Body of pancreas (tissue), 4 donors: ENCODE results near the gene ZNF74.

Experiments
- POLR2A ChIP-seq, 3 donors: fragments of 450-650 bp; IDR thresholded peaks; one replicate each; pipeline ENCODE4 v1.6.1; 2016; ENCODE audit warnings: antibody characterized with exemption in 3 of 3, mild to moderate bottlenecking in 2 of 3
- TF ChIP-seq, protein P1 (sequence below), 7 experiments: fragments of 450-650 bp in 4 of 7; fragments of 200-600 bp in 3 of 7; sonication (generic) in 3 of 7; IDR thresholded peaks; one replicate each; pipeline ENCODE4 v1.5.1; 2016 to 2019; ENCODE audit warnings: antibody characterized with exemption in 7 of 7

DNA sequence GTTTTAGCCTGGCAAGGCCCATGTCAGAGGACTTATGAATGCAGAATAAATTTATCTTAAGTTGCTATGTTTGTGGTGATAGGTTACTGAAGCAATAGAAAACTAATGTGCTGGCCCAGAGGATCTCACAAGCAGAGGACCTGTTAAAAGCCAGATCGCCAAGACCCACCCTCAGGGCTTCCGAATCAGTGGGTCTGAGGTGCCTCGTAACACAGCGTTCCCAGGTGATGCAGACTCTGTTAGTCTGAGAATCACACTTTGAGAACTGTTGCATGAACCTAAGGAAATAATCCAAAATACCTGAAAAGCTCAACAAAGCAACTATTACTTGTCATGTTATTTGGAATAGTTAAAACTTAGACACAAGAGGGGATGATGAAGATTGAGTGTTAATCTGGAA is 50.4 kb downstream of the ZNF74 start:
- TF ChIP-seq, protein P1, sequence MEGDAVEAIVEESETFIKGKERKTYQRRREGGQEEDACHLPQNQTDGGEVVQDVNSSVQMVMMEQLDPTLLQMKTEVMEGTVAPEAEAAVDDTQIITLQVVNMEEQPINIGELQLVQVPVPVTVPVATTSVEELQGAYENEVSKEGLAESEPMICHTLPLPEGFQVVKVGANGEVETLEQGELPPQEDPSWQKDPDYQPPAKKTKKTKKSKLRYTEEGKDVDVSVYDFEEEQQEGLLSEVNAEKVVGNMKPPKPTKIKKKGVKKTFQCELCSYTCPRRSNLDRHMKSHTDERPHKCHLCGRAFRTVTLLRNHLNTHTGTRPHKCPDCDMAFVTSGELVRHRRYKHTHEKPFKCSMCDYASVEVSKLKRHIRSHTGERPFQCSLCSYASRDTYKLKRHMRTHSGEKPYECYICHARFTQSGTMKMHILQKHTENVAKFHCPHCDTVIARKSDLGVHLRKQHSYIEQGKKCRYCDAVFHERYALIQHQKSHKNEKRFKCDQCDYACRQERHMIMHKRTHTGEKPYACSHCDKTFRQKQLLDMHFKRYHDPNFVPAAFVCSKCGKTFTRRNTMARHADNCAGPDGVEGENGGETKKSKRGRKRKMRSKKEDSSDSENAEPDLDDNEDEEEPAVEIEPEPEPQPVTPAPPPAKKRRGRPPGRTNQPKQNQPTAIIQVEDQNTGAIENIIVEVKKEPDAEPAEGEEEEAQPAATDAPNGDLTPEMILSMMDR (IDR thresholded peaks at IDR 0.05), result no peak
- TF ChIP-seq POLR2A (IDR thresholded peaks at IDR 0.05), result no peak
